T-cell (primary cell): ENCODE measurements around the gene RALB. TPM values are rescaled to one million over a fixed set of nuclear protein-coding genes. Genes with fewer than 3 reads are reported as not detected.

Experiments used
- ATAC-seq, 4 experiments: fragments of 200-7000 bp in 3 of 4; fragments of 150-1000 bp in 1 of 4; cut with Tn5 transposase; replicated peaks in 1 of 4; 1 replicate in 3 of 4; 2 replicates in 1 of 4; pipeline ENCODE4 v1.10.0; 2021; ENCODE audit warnings: moderate library complexity in 3 of 4, mild to moderate bottlenecking in 2 of 4, moderate number of reproducible peaks in 1 of 4
- CTCF ChIA-PET, 2 donors: fragments of 300-600 bp; sonication (Branson Sonifier 250); formaldehyde crosslinking; loops; one replicate each; lab custom pipeline; 2022; ENCODE audit warnings: antibody characterized with exemption in 2 of 2; lab: Charles Lee
- POLR2A ChIA-PET, 2 donors: fragments of 300-600 bp; sonication (Branson Sonifier 250); formaldehyde crosslinking; loops; one replicate each; lab custom pipeline; 2022; ENCODE audit warnings: antibody characterized with exemption in 2 of 2; lab: Charles Lee
- DNase-seq, 35 experiments: peaks; one replicate each; pipeline versions ENCODE4 v3.0.0 to v3.0.0-alpha.2; 2013 to 2023
- H3K27ac ChIP-seq: one replicate; pipeline ENCODE4 v1.5.1; 2013; ENCODE audit warnings: low read length
- H3K27me3 ChIP-seq, 2 experiments: replicated peaks in 1 of 2; 1 replicate in 1 of 2; 2 replicates in 1 of 2; pipeline versions ENCODE4 v1.6.1 to v1.7.0; 2013; ENCODE audit warnings: low read length in 1 of 2, mixed read lengths in 1 of 2; ENCODE audit not compliant: control insufficient read depth in 2 of 2, insufficient read depth in 2 of 2; ENCODE audit errors: extremely low read depth in 1 of 2
- H3K36me3 ChIP-seq, 2 donors: 1 replicate in 1 of 2; 2 replicates in 1 of 2; pipeline versions ENCODE4 v1.6.1 to v1.7.0; 2013; ENCODE audit warnings: low read length in 1 of 2; ENCODE audit not compliant: control insufficient read depth in 2 of 2, insufficient read depth in 1 of 2; ENCODE audit errors: extremely low read depth in 1 of 2
- H3K4me1 ChIP-seq, 2 experiments: 1 replicate in 1 of 2; 2 replicates in 1 of 2; pipeline versions ENCODE4 v1.6.1 to v1.7.0; 2013; ENCODE audit warnings: low read length in 2 of 2, mixed read lengths in 1 of 2; ENCODE audit not compliant: insufficient read depth in 2 of 2, control insufficient read depth in 1 of 2; ENCODE audit errors: extremely low read depth in 1 of 2
- H3K4me3 ChIP-seq, 2 donors: 1 replicate in 1 of 2; 2 replicates in 1 of 2; pipeline versions ENCODE4 v1.5.1 to v1.7.0; 2013; ENCODE audit warnings: mild to moderate bottlenecking in 2 of 2, low read length in 1 of 2, moderate library complexity in 1 of 2; ENCODE audit not compliant: control insufficient read depth in 1 of 2; ENCODE audit errors: extremely low read depth in 1 of 2
- H3K9me3 ChIP-seq: 2 replicates; pipeline ENCODE4 v1.7.0; 2013
- H3K27ac Mint-ChIP-seq, 2 donors: one replicate each; pipeline ENCODE4 v1.8.0; 2020 to 2021; ENCODE audit warnings: mild to moderate bottlenecking in 2 of 2, mixed read lengths in 2 of 2
- H3K27me3 Mint-ChIP-seq, 2 donors: one replicate each; pipeline ENCODE4 v1.8.0; 2021 to 2022; ENCODE audit warnings: mixed read lengths in 2 of 2
- H3K36me3 Mint-ChIP-seq: one replicate; pipeline ENCODE4 v1.8.0; 2021; ENCODE audit warnings: mixed read lengths
- H3K4me1 Mint-ChIP-seq, 3 donors: one replicate each; pipeline ENCODE4 v1.8.0; 2020 to 2022; ENCODE audit warnings: mixed read lengths in 3 of 3, mild to moderate bottlenecking in 1 of 3
- H3K4me3 Mint-ChIP-seq, 3 donors: one replicate each; pipeline ENCODE4 v1.8.0; 2020 to 2022; ENCODE audit warnings: mild to moderate bottlenecking in 3 of 3, mixed read lengths in 3 of 3, moderate library complexity in 3 of 3
- H3K9me3 Mint-ChIP-seq, 3 donors: one replicate each; pipeline ENCODE4 v1.8.0; 2020 to 2022; ENCODE audit warnings: mixed read lengths in 3 of 3
- WGBS: methylation state at CpG from one replicate; pipeline ENCODE4 v1.1.5; 2013; ENCODE audit warnings: missing lambda C conversion rate; ENCODE audit not compliant: insufficient coverage; 5-methylcytosine and 5-hydroxymethylcytosine counted together
- total RNA-seq, 35 experiments: library from RNA in 6 of 35; stranded (reverse) in 6 of 35; fragments of 120-200 nt in 1 of 35; gene quantifications; one replicate each; pipeline versions ENCODE4 v1.2.1 to v1.2.4 and lab custom pipeline; 2013 to 2026

RALB gene
- total RNA-seq, 5 donors from 2014 or later (not counting 1 experiment from before 2014, with no cell fraction given), result 10.3 to 20.1 (median 12.9) TPM

DNA sequence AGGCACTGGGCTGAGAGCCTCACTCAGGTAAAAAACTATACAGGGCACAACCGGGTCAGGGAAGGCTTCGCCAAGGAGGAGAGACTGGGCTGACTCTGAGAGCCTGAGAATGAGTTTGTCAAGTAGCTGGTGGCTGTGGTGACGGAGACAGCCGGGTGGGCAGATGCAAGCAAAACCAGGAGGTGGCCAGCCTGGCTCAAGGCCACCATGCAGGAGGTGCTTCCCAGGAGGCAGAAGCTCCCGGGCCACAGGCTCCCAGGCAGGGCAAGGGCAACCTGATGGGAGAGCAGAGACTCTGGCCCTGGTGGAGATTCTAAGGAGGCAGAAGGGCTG, 90.4 kb downstream of the RALB start:
- ATAC-seq, result no peak
- DNase-seq, result no peak

DNA sequence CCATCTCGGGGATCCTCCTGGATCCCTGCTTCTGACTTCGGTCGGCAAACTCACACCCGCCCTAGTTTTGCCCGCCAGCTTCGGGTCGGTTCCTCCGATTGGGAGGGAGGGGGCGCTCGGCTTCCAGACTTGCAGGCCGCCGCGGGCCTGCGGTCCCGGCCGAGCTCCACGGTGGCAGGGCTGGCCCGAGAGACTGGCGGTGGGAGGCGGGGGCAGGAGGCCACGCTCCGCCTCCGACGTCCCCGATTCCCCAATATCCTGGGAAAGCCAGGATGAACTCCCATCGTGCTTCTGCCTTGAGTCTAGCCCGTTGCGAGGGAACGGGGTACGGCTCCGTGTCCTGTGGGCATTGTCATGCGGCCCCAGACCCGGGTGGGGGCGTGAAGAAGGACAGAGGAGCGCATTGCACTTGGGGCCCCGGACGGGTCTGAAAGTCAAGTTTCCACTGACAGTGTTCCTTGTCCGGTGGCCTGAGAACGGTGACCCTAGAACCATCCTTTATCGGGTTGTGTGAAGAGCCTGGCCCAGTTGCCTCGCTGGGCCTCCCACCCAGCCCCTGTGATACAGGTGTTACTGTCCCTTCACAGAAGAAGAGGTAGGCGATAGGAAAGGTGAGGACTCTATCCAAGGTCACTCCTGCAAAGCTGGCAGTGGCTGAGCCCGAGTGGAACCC, 90.9 kb downstream of the RALB start:
- Histone ChIP-seq H3K27ac (no peak overlapping the region), H3K4me1 (peaks cover 7 to 39% of the 10 kb centered on the region in 2 experiments), H3K36me3 (no peaks in the 10 kb centered on the region), H3K4me3 (peak overlapping the region in 1 of 2 donors; percentile 52), H3K9me3 (no peaks in the 10 kb centered on the region), H3K27me3 (peaks cover 10 to 82% of the 10 kb centered on the region in 2 experiments)
- peak overlapping the region; percentile 55 to 69 (median 63) for H3K4me3 Mint-ChIP-seq
- ChIA-PET CTCF (interaction anchor here in 1 of 2 donors (0.5 kb wide), 1 partner anchor 339 kb away, joined by 3 read pairs; no protein-coding TSS in a partner anchor), POLR2A (no interaction called here)
- peaks cover 36 to 67% of the 10 kb centered on the region in 2 donors for H3K27me3 Mint-ChIP-seq
- no peak overlapping the region for H3K27ac Mint-ChIP-seq
- DNase-seq (peak; percentile 3 to 63 (median 30)), ATAC-seq (peak; percentile 42 to 67 (median 52))
- peaks cover 19 to 28% (median 20%) of the 10 kb centered on the region in 3 donors for H3K4me1 Mint-ChIP-seq
- no peaks in the 10 kb centered on the region for H3K36me3 Mint-ChIP-seq
- WGBS, result 6% methylated on average over 43 of the region's 43 CpGs
- no peaks in the 10 kb centered on the region for H3K9me3 Mint-ChIP-seq

More for the DNA sequence above, 90.4 kb downstream of the RALB start:
- no peaks in the 10 kb centered on the region for H3K36me3 Mint-ChIP-seq
- no peak overlapping the region for H3K27ac ChIP-seq
- H3K27me3 ChIP-seq, result peaks cover 10 to 81% of the 10 kb centered on the region in 2 experiments
- no peaks in the 10 kb centered on the region for H3K9me3 Mint-ChIP-seq
- peaks cover 38 to 68% of the 10 kb centered on the region in 2 donors for H3K27me3 Mint-ChIP-seq
- H3K36me3 ChIP-seq, result no peaks in the 10 kb centered on the region
- POLR2A ChIA-PET, result no interaction called here
- H3K4me3 ChIP-seq, result peak overlapping the region in 1 of 2 donors; percentile 52
- H3K27ac Mint-ChIP-seq, result peak overlapping the region in 1 of 2 donors; percentile 40
- H3K4me1 Mint-ChIP-seq, result peaks cover 19 to 28% (median 20%) of the 10 kb centered on the region in 3 donors
- H3K4me3 Mint-ChIP-seq, result peak overlapping the region; percentile 55 to 69 (median 63)
- 39% methylated on average over 4 of the region's 5 CpGs for WGBS
- H3K4me1 ChIP-seq, result peaks cover 7 to 39% of the 10 kb centered on the region in 2 experiments
- no peaks in the 10 kb centered on the region for H3K9me3 ChIP-seq
- CTCF ChIA-PET, result interaction anchor here in 1 of 2 donors (0.5 kb wide), 1 partner anchor 339 kb away, joined by 3 read pairs; no protein-coding TSS in a partner anchor

Other genes with a start within 250 kb of the RALB start
- gene EPB41L5, start 239.8 kb upstream of the RALB start, total RNA-seq, result 1 to 10 TPM; 5.6 to 7.9 (median 6.0) TPM
- gene TMEM185B, start 29.5 kb upstream of the RALB start, total RNA-seq, result 10 to 100 TPM; 14.8 to 25.2 (median 21.9) TPM
- under 1 TPM in 3 of 5 donors, not detected in 2; 0.09 to 0.19 (median 0.10) TPM for gene INHBB, start 93.3 kb downstream of the RALB start, total RNA-seq